Measurements from ENCODE around the gene CCL7.

CCL7 gene

DNA sequence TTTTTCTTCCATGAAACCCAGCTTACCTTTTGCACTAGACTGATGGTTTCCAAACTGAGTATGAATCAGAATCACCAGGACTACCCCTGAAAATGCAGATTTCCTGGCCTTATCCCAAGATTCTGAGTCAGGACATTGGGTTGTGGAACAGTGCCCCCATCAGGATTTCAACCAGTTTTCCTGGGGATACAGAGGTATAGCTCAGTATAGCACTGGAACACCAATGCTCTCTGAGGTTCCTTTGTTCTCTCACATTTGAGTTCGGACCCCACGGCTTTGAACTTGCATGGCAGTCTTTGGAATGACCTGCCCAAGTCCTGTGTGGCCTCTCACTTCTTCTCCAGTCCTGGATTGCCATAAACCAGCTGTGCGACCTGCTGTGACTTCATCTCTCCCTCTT, 36.4 kb downstream of the CCL7 start:
- Mint-ChIP-seq H3K4me3 (no peak overlapping the region), H3K36me3 (ENCODE audit: low read depth) (no peaks in the 10 kb centered on the region), H3K9me3 (no peaks in the 10 kb centered on the region), H3K4me1 (peaks cover 10% of the 10 kb centered on the region), H3K27me3 (ENCODE audit: low read depth, poor library complexity) (peaks cover 14% of the 10 kb centered on the region), H3K27ac (no peak overlapping the region)
- TF ChIP-seq CTCF (IDR thresholded peaks at IDR 0.05): no peak
- no peak for DNase-seq

- no peak for DNase-seq
- no peaks in the 10 kb centered on the region for H3K9me3 Mint-ChIP-seq
- no peak for TF ChIP-seq CTCF (IDR thresholded peaks at IDR 0.05)
These were observed 37.1 kb downstream of the CCL7 start for GRCh38 chr17:34307110-34307509.

DNA sequence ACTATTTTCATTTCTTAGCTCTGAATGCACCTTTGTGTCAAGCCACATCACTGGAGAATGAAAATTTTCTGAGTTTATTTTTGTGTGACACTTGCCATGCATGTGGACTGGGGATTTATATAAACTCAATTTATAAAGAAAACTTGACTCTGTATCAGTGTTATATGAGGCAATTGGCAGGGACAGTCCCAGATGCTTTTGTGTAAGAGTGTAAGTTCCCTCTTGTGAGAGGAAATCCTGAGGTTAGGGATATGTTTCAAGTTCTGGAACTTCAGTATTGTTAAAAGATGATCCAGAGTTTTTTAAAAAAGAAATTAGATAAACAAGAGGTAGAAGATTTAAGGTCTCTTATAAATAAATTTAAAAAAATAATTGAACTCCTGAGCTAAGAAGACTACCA, 38.4 kb downstream of the CCL7 start:
- H3K4me3 Mint-ChIP-seq: no peak overlapping the region
- H3K27me3 Mint-ChIP-seq (ENCODE audit: low read depth, poor library complexity): peaks cover 22% of the 10 kb centered on the region
- H3K9me3 Mint-ChIP-seq: no peaks in the 10 kb centered on the region
- H3K36me3 Mint-ChIP-seq (ENCODE audit: low read depth): no peaks in the 10 kb centered on the region
- H3K4me1 Mint-ChIP-seq: peaks cover 4% of the 10 kb centered on the region
- H3K27ac Mint-ChIP-seq: no peak overlapping the region
- TF ChIP-seq CTCF (IDR thresholded peaks at IDR 0.05): no peak
- DNase-seq: no peak

More at GRCh38 chr17:34307110-34307509, 37.1 kb downstream of the CCL7 start:
- Mint-ChIP-seq H3K27me3 (ENCODE audit: low read depth, poor library complexity) (peaks cover 17% of the 10 kb centered on the region), H3K4me3 (no peak overlapping the region), H3K4me1 (peaks cover 4% of the 10 kb centered on the region), H3K27ac (no peak overlapping the region), H3K36me3 (ENCODE audit: low read depth) (no peaks in the 10 kb centered on the region)

GRCh38 chr17:34311291-34311690, 41.3 kb downstream of the CCL7 start:
- no peak overlapping the region for H3K4me3 Mint-ChIP-seq
- H3K27ac Mint-ChIP-seq: no peak overlapping the region
- no peak for TF ChIP-seq CTCF (IDR thresholded peaks at IDR 0.05)
- H3K36me3 Mint-ChIP-seq (ENCODE audit: low read depth): no peaks in the 10 kb centered on the region
- DNase-seq: no peak
- H3K4me1 Mint-ChIP-seq: peaks cover 4% of the 10 kb centered on the region
- no peaks in the 10 kb centered on the region for H3K9me3 Mint-ChIP-seq
- H3K27me3 Mint-ChIP-seq (ENCODE audit: low read depth, poor library complexity): peaks cover 37% of the 10 kb centered on the region

- DNase-seq: no peak
- H3K27ac Mint-ChIP-seq: no peak overlapping the region
- H3K9me3 Mint-ChIP-seq: no peaks in the 10 kb centered on the region
- no peak for TF ChIP-seq CTCF (IDR thresholded peaks at IDR 0.05)
- no peaks in the 10 kb centered on the region for H3K36me3 Mint-ChIP-seq (ENCODE audit: low read depth)
- peaks cover 34% of the 10 kb centered on the region for H3K27me3 Mint-ChIP-seq (ENCODE audit: low read depth, poor library complexity)
- H3K4me3 Mint-ChIP-seq: no peak overlapping the region
- H3K4me1 Mint-ChIP-seq: no peaks in the 10 kb centered on the region
These were observed 42.1 kb downstream of the CCL7 start for GRCh38 chr17:34312080-34312479.

GRCh38 chr17:34313164-34313563, 43.1 kb downstream of the CCL7 start:
- Mint-ChIP-seq H3K9me3 (no peaks in the 10 kb centered on the region), H3K36me3 (ENCODE audit: low read depth) (no peaks in the 10 kb centered on the region), H3K27ac (no peak overlapping the region), H3K27me3 (ENCODE audit: low read depth, poor library complexity) (peaks cover 32% of the 10 kb centered on the region), H3K4me1 (no peaks in the 10 kb centered on the region), H3K4me3 (no peak overlapping the region)
- no peak for DNase-seq
- no peak for TF ChIP-seq CTCF (IDR thresholded peaks at IDR 0.05)
